K562 (cell line): Measurements from ENCODE around the gene FCGBP. TPM values are rescaled to one million over a fixed set of nuclear protein-coding genes. Genes with fewer than 3 reads are reported as not detected.

Experiments
- ATAC-seq: fragments of 200-7000 bp; cut with Tn5 transposase; 3 replicates; pipeline ENCODE4 v1.9.1; 2020; ENCODE audit warnings: moderate library complexity
- BruUV-seq: library from RNA; stranded (reverse); fragments of 400-500 nt; replicated peaks from 2 replicates; lab custom pipeline; 2021; lab: Mats Ljungman, UMichigan
- CTCF ChIA-PET: fragments of 300-600 bp; formaldehyde crosslinking; extraction: SDS; loops from one replicate; lab custom pipeline; 2021; ENCODE audit warnings: low intra/inter-chr PET ratio; lab: Yijun Ruan, JAX
- POLR2A ChIA-PET: fragments of 300-600, 350-650 bp; sonication (Branson Sonifier 250); formaldehyde crosslinking; extraction: SDS; loops from one replicate; lab custom pipeline; 2021; ENCODE audit warnings: antibody characterized with exemption, inconsistent platforms; lab: Yijun Ruan, JAX
- DNase-seq, 4 experiments: peaks; one replicate each; pipeline versions ENCODE4 v3.0.0 to v3.0.0-alpha.2; 2011 to 2018; ENCODE audit warnings: low spot score in 3 of 4, mixed read lengths in 3 of 4; ENCODE audit errors: extremely low read depth in 1 of 4
- FAIRE-seq: peaks from 2 replicates; lab custom pipeline; 2011; peaks lifted over from hg19 to GRCh38; lab: Jason Lieb, UNC
- H2AFZ ChIP-seq: 2 replicates; pipeline ENCODE4 v1.6.0; 2011; ENCODE audit warnings: low read depth, low read length, control low read depth, inconsistent platforms
- H3K27ac ChIP-seq: fragments of 200-600 bp; 3 replicates; pipeline ENCODE4 v1.8.0; 2011; ENCODE audit warnings: low read depth, mild to moderate bottlenecking, control low read depth, inconsistent platforms, low read length, moderate library complexity, mixed read lengths; ENCODE audit errors: extremely low read depth
- H3K27me3 ChIP-seq, 2 experiments: fragments of 300-600 bp in 1 of 2; 2 replicates in 1 of 2; 3 replicates in 1 of 2; pipeline versions ENCODE4 v1.6.0 to v1.8.0; 2011; ENCODE audit warnings: inconsistent platforms in 2 of 2, low read length in 2 of 2, mild to moderate bottlenecking in 1 of 2, mixed read lengths in 1 of 2, moderate library complexity in 1 of 2; ENCODE audit not compliant: control insufficient read depth in 2 of 2, insufficient read depth in 2 of 2
- H3K36me3 ChIP-seq: fragments of 300-600 bp; 3 replicates; pipeline ENCODE4 v1.8.0; 2011; ENCODE audit warnings: mild to moderate bottlenecking, low read length, inconsistent platforms; ENCODE audit not compliant: control insufficient read depth, insufficient read depth
- H3K4me1 ChIP-seq, 2 experiments: fragments of 200-600 bp in 1 of 2; replicated peaks in 1 of 2; 2 replicates in 1 of 2; 3 replicates in 1 of 2; pipeline versions ENCODE4 v1.5.1 to v1.8.0; 2011; ENCODE audit warnings: inconsistent platforms in 2 of 2, low read length in 2 of 2, mild to moderate bottlenecking in 1 of 2, mixed read lengths in 1 of 2, moderate library complexity in 1 of 2; ENCODE audit not compliant: control insufficient read depth in 2 of 2, insufficient read depth in 2 of 2
- H3K4me2 ChIP-seq: 2 replicates; pipeline ENCODE4 v1.6.1; 2011; ENCODE audit warnings: low read length, control low read depth, inconsistent platforms, mixed read lengths; ENCODE audit not compliant: insufficient read depth
- H3K4me3 ChIP-seq: fragments of 200-600 bp; sonication (generic), shearing (Covaris generic); 2 replicates; pipeline ENCODE4 v1.5.1; 2016; ENCODE audit warnings: control low read depth, inconsistent platforms
- H3K79me2 ChIP-seq: fragments of 200-600 bp; 3 replicates; pipeline ENCODE4 v1.8.0; 2011; ENCODE audit warnings: low read length, inconsistent platforms; ENCODE audit not compliant: control insufficient read depth, insufficient read depth
- H3K9ac ChIP-seq, 2 experiments: 2 replicates each; pipeline versions ENCODE4 v1.6.0 to v1.6.1; 2011; ENCODE audit warnings: low read depth in 2 of 2, low read length in 2 of 2, control low read depth in 1 of 2, inconsistent platforms in 1 of 2, mild to moderate bottlenecking in 1 of 2, mixed read lengths in 1 of 2; ENCODE audit not compliant: insufficient read depth in 1 of 2
- H3K9me1 ChIP-seq: one replicate; pipeline ENCODE4 v1.6.0; 2011; ENCODE audit warnings: inconsistent platforms, mild to moderate bottlenecking, low read length, moderate library complexity; ENCODE audit not compliant: control insufficient read depth, insufficient read depth
- H3K9me3 ChIP-seq: replicated peaks from 2 replicates; pipeline ENCODE4 v1.5.1; 2011; ENCODE audit warnings: low read depth, low read length, inconsistent platforms; ENCODE audit not compliant: control insufficient read depth, insufficient read depth
- H4K20me1 ChIP-seq: replicated peaks from 2 replicates; pipeline ENCODE4 v1.6.1; 2011; ENCODE audit warnings: low read length, inconsistent platforms, mixed read lengths; ENCODE audit not compliant: control insufficient read depth, insufficient read depth
- E2F4 ChIP-seq: sonication (generic); formaldehyde crosslinking; IDR thresholded peaks from 2 replicates; pipeline ENCODE4 v1.8.0; 2022; ENCODE audit warnings: mild to moderate bottlenecking, low read depth, missing genetic modification reagents
- HOXB6 ChIP-seq: fragments of 250-450 bp; sonication (Bioruptor Pico); IDR thresholded peaks from 2 replicates; pipeline ENCODE4 v1.5.1; 2022; ENCODE audit warnings: mild to moderate bottlenecking, borderline replicate concordance
- PRPF4 ChIP-seq: fragments of 200-400 bp; formaldehyde crosslinking; IDR thresholded peaks from one replicate; pipeline ENCODE4 v1.6.1; 2017; ENCODE audit warnings: low read length, low read depth, mild to moderate bottlenecking; ENCODE audit not compliant: insufficient read depth, poor library complexity, severe bottlenecking
- RREB1 ChIP-seq: fragments of 250-450 bp; sonication (Bioruptor Pico); IDR thresholded peaks from 2 replicates; pipeline ENCODE4 v1.4.0; 2020
- WGBS: fragments of 100-300 bp; shearing (Covaris generic); methylation state at CpG from one replicate; pipeline ENCODE4 v1.1.6; 2016; ENCODE audit warnings: low coverage, mixed read lengths; ENCODE audit not compliant: insufficient coverage; ENCODE audit errors: missing lambda C conversion rate; 5-methylcytosine and 5-hydroxymethylcytosine counted together
- in situ Hi-C: fragments of 300-500 bp; cut with MboI; formaldehyde crosslinking; loops from 4 replicates; pipeline ENCODE4 v1.15.0; 2018; ENCODE audit warnings: inconsistent platforms, mixed read lengths
- intact Hi-C: fragments of 100-400 bp; cut with micrococcal nuclease; formaldehyde crosslinking; loops from 2 replicates; pipeline ENCODE4 v1.14.2; 2022
- polyA plus RNA-seq, 8 experiments: library from polyadenylated mRNA; depleted of rRNA in 4 of 8; stranded (reverse) in 5 of 8; unstranded in 3 of 8; fragments of >200 nt; fragmentation: Nextera tagmentation in 2 of 8; fragmentation: Illumina TruSeq in 1 of 8; extraction: Ambion mirVana in 2 of 8; extraction: Trizol in 1 of 8; gene quantifications; 2 replicates each; pipeline versions ENCODE4 v1.2.1 to v1.2.3, GENCODE V29; 2011 to 2014; ENCODE audit warnings: inconsistent platforms in 1 of 8, missing spikeins in 1 of 8
- total RNA-seq, 7 experiments: library from RNA; depleted of rRNA in 6 of 7; stranded (reverse); fragments of >200 nt in 6 of 7; fragmentation: Illumina TruSeq in 2 of 7; extraction: Trizol in 2 of 7; gene quantifications; 2 replicates each; pipeline versions ENCODE4 v1.2.1 to v1.2.3, GENCODE V29; 2011 to 2021; ENCODE audit warnings: low replicate concordance in 1 of 7

The FCGBP gene
- total and polyA plus RNA-seq, 9 of the 15 experiments (the other 6 are each of a cell fraction or from before 2014, with no cell fraction given) = 0.01 to 1.5 (median 0.13) TPM; not detected in 4

- intact Hi-C loops = no loop called here
- no peak overlapping the region for H3K27ac ChIP-seq
- no peak for FAIRE-seq
- 8% methylated on average over 6 of the region's 6 CpGs for WGBS
- no peak overlapping the region for H3K9ac ChIP-seq
- no peak for ATAC-seq
- CTCF ChIA-PET = no interaction called here
- no peak overlapping the region for H2AFZ ChIP-seq
- no peaks in the 10 kb centered on the region for H3K9me1 ChIP-seq
- no peaks in the 10 kb centered on the region for H3K36me3 ChIP-seq
- no peak for DNase-seq
- in situ Hi-C loops = no loop called here
- H3K4me1 ChIP-seq = peaks cover 0 to 5% of the 10 kb centered on the region in 2 experiments; a peak in 2 of 5 replicates
- no peaks in the 10 kb centered on the region; the same call in 1 of the 2 replicates for H3K9me3 ChIP-seq
- no peaks in the 10 kb centered on the region for H3K79me2 ChIP-seq
- no peaks in the 10 kb centered on the region for H4K20me1 ChIP-seq
- no peak overlapping the region for H3K4me2 ChIP-seq
- no TSS peak for BruUV-seq
- POLR2A ChIA-PET = no interaction called here
- H3K4me3 ChIP-seq = no peak overlapping the region
- H3K27me3 ChIP-seq = peaks cover 0 to under 1% of the 10 kb centered on the region in 2 experiments; a peak in 2 of 5 replicates
- TF ChIP-seq PRPF4 = no peak
- TF ChIP-seq E2F4 (CRISPR knock-in tag) = no peak
- no peak for TF ChIP-seq HOXB6 (CRISPR knock-in tag)
Observed at GRCh38 chr19:39939556-39939955, 5.1 kb upstream of the FCGBP start.

- CTCF ChIA-PET = no interaction called here
- Histone ChIP-seq H2AFZ (no peak overlapping the region), H3K4me2 (no peak overlapping the region)
- TF ChIP-seq RREB1 (CRISPR knock-in tag) = no peak
Observed at GRCh38 chr19:39937787-39938186, 3.4 kb upstream of the FCGBP start.

More at GRCh38 chr19:39937787-39938186, 3.4 kb upstream of the FCGBP start:
- no TSS peak for BruUV-seq
- H3K79me2 ChIP-seq = no peaks in the 10 kb centered on the region
- intact Hi-C loops (no loop called here), in situ Hi-C loops (no loop called here)
- DNase-seq = no peak
- H3K27ac ChIP-seq = no peak overlapping the region
- POLR2A ChIA-PET = interaction anchor here (1.1 kb wide), 1 partner anchor 9 kb away, joined by 4 read pairs; no protein-coding TSS in a partner anchor
- no peak for ATAC-seq
- H3K27me3 ChIP-seq = peaks cover 0 to 6% of the 10 kb centered on the region in 2 experiments; a peak in 2 of 5 replicates
- H4K20me1 ChIP-seq = no peaks in the 10 kb centered on the region
- no peak for FAIRE-seq
- H3K4me1 ChIP-seq = peaks cover 0 to 5% of the 10 kb centered on the region in 2 experiments; a peak in 2 of 5 replicates
- H3K9me1 ChIP-seq = no peaks in the 10 kb centered on the region
- H3K4me3 ChIP-seq = no peak overlapping the region
- H3K9me3 ChIP-seq = no peaks in the 10 kb centered on the region; the same call in 1 of the 2 replicates
- no peak overlapping the region for H3K9ac ChIP-seq
- H3K36me3 ChIP-seq = no peaks in the 10 kb centered on the region
- 4% methylated on average over 2 of the region's 2 CpGs for WGBS
